ENCODE results near the gene BCL11A. TPM values are rescaled to one million over a fixed set of nuclear protein-coding genes. Genes with fewer than 3 reads are reported as not detected.

BCL11A gene
- total RNA-seq, 4 donors from 2014 or later: 4.6 to 12.8 (median 9.0) TPM

GRCh38 chr2:60560734-60561644, 7.5 kb upstream of the BCL11A start:
- intact Hi-C loops (cut with DNase I): no loop called here
- no peaks in the 10 kb centered on the region for H3K36me3 ChIP-seq
- peaks cover 4 to 9% of the 10 kb centered on the region in 2 donors for H3K4me1 ChIP-seq
- TF ChIP-seq POLR2A (IDR thresholded peaks at IDR 0.05) (no peak), CTCF (IDR thresholded peaks at IDR 0.05) (peak in 4 of 6 experiments; percentile 9 to 53 (median 44))
- no peak overlapping the region for H3K4me3 ChIP-seq (replicated peaks in 1 of 3)
- 64 to 74% methylated on average over 5 of the region's 5 CpGs for WGBS, 2 donors
- peaks cover 3% of the 10 kb centered on the region for H3K27me3 ChIP-seq
- H3K9me3 ChIP-seq: no peaks in the 10 kb centered on the region
- DNase-seq: no peak
- H3K27ac ChIP-seq: no peak overlapping the region

DNA sequence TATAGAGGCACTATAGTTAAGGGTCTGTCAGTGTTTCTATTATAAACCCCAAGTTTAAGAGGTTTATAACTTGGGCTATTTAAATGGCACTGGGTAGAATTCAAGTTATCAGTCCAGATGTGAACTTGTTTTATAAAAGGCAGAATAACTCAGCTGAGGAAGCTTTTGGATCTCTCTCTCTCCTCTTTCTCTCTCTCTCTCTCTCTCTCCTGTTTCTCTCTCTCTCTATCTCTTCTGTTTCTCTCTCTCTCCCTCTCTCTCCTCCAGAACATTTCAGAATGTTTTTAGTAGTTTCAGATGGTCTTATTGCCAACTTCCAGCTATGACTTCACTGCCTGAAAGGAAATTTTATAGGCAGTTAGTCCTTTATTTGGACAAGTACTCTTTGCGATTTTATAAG, 6.4 kb upstream of the BCL11A start:
- no peak overlapping the region for H3K27ac ChIP-seq
- TF ChIP-seq CTCF (IDR thresholded peaks at IDR 0.05): no peak
- TF ChIP-seq POLR2A (IDR thresholded peaks at IDR 0.05): no peak
- WGBS, 2 donors: 78 to 85% methylated on average over 1 of the region's 1 CpG
- intact Hi-C loops (cut with DNase I): loop anchor here (10.0 kb wide), 1 partner anchor 1265 kb away; no protein-coding TSS in a partner anchor
- no peak for DNase-seq
- H3K36me3 ChIP-seq: no peaks in the 10 kb centered on the region
- peaks cover 3% of the 10 kb centered on the region for H3K27me3 ChIP-seq
- no peak overlapping the region for H3K4me3 ChIP-seq (replicated peaks in 1 of 3)
- peaks cover 10 to 18% of the 10 kb centered on the region in 2 donors for H3K4me1 ChIP-seq
- no peaks in the 10 kb centered on the region for H3K9me3 ChIP-seq

DNA sequence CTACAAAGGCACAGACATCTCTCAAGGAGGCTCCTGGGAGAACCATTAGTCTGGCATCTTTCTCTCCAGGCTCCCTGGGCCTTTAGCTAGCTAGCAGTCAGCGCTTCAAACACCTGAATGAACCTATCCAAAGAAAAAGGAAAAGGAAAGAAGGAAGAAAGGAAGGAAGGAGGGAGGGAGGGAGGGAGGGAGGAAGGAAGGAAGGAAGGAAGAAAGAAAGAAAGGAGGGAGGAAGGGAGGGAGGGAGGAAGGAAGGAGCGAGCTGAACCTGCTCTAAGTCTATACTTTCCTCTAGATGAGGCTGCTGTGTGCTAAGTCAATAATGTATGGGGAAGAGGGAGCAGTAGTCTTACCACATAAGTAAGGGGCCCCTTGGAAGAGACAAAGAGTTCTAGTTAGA, 5.1 kb upstream of the BCL11A start:
- WGBS, 2 donors: 79 to 83% methylated on average over 2 of the region's 2 CpGs
- Histone ChIP-seq H3K4me1 (peaks cover 10 to 18% of the 10 kb centered on the region in 2 donors), H3K27me3 (peaks cover 3% of the 10 kb centered on the region), H3K27ac (no peak overlapping the region), H3K4me3 (replicated peaks in 1 of 3) (no peak overlapping the region), H3K36me3 (no peaks in the 10 kb centered on the region), H3K9me3 (no peaks in the 10 kb centered on the region)
- TF ChIP-seq CTCF (IDR thresholded peaks at IDR 0.05): no peak
- no peak for DNase-seq
- intact Hi-C loops (cut with DNase I): loop anchor here (10.0 kb wide), 1 partner anchor 1264 kb away; no protein-coding TSS in a partner anchor

GRCh38 chr2:60557486-60557864, 4.0 kb upstream of the BCL11A start:
- no peaks in the 10 kb centered on the region for H3K36me3 ChIP-seq
- no peak for TF ChIP-seq CTCF (IDR thresholded peaks at IDR 0.05)
- no peak for DNase-seq
- peaks cover 11 to 18% of the 10 kb centered on the region in 2 donors for H3K4me1 ChIP-seq
- no peak overlapping the region for H3K27ac ChIP-seq
- peaks cover 3% of the 10 kb centered on the region for H3K27me3 ChIP-seq
- 21 to 23% methylated on average over 12 of the region's 12 CpGs for WGBS, 2 donors
- intact Hi-C loops (cut with DNase I): loop anchor here (10.0 kb wide), 1 partner anchor 1263 kb away; no protein-coding TSS in a partner anchor
- no peak overlapping the region for H3K4me3 ChIP-seq (replicated peaks in 1 of 3)
- no peaks in the 10 kb centered on the region for H3K9me3 ChIP-seq
